ENCODE results near the gene APOC4. TPM values are rescaled to one million over a fixed set of nuclear protein-coding genes. Genes with fewer than 3 reads are reported as not detected.
A peak's percentile ranks its signal among the peaks of the same experiment; 100 is the strongest.
"Not testable (repeated sequence)": the region's sequence is repeated elsewhere in the genome, so short reads cannot be mapped to it uniquely, and the experiment has no call there.

APOC4 gene
- total and polyA plus RNA-seq, 4 donors: 1.0 to 420 (median 275) TPM

- H3K27ac ChIP-seq (ENCODE audit: low read depth in 1 of 2, low read length in 2 of 2): peak within 1 kb of the TSS; percentile 90 to 93
Observed at GRCh38 chr19:44914433-44915206, 27.4 kb upstream of the APOC4 start, which contains the start of gene APOC1. TSS of gene APOC1 (plus strand) at chr19:44914608. CDS start at chr19:44914892, 284 bp downstream.

GRCh38 chr19:44924243-44924725 is 17.8 kb upstream of the APOC4 start:
- Histone ChIP-seq H3K9ac (ENCODE audit: low read depth in 1 of 2, low read length in 2 of 2) (peak overlapping the region in 1 of 2 donors; percentile 38), H3K27ac (ENCODE audit: low read depth in 1 of 2, low read length in 2 of 2) (peak overlapping the region; percentile 94 to 95)
- TF ChIP-seq GABPA (IDR thresholded peaks at IDR 0.05 in 1 of 2, conservative IDR thresholded peaks at IDR 0.05 in 1 of 2) (no peak), FOXA1 (IDR thresholded peaks at IDR 0.05) (peak; percentile 86), RXRA (IDR thresholded peaks at IDR 0.05) (peak; percentile 99), EGR1 (IDR thresholded peaks at IDR 0.05; ENCODE audit: low read depth in 2 of 2) (peak; percentile 58 to 73), TAF1 (conservative IDR thresholded peaks at IDR 0.05) (peak; percentile 67), JUND (IDR thresholded peaks at IDR 0.05) (peak; percentile 74 to 89), ZBTB33 (IDR thresholded peaks at IDR 0.05) (peak; percentile 90), MAX (IDR thresholded peaks at IDR 0.05) (peak; percentile 94), NR2F2 (IDR thresholded peaks at IDR 0.05) (peak; percentile 95), ATF3 (IDR thresholded peaks at IDR 0.05) (peak; percentile 66), YY1 (IDR thresholded peaks at IDR 0.05) (peak; percentile 71), CTCF (IDR thresholded peaks at IDR 0.05; ENCODE audit: low read depth, low read length, missing input control) (no peak), SP1 (IDR thresholded peaks at IDR 0.05) (peak; percentile 99)

More at GRCh38 chr19:44914433-44915206, 27.4 kb upstream of the APOC4 start, which contains the start of gene APOC1:
- DNase-seq (ENCODE audit: low spot score): peak; percentile 85
- TF ChIP-seq EGR1 (IDR thresholded peaks at IDR 0.05; ENCODE audit: low read depth in 2 of 2): peak; percentile 79 to 93
- TF ChIP-seq SP1 (IDR thresholded peaks at IDR 0.05): peak; percentile 52
- TF ChIP-seq REST (IDR thresholded peaks at IDR 0.05): peak; percentile 79
- TF ChIP-seq HNF4A (conservative IDR thresholded peaks at IDR 0.05): peak in 1 of 2 donors; percentile 40
- peak; percentile 66 for TF ChIP-seq TAF1 (conservative IDR thresholded peaks at IDR 0.05)
- peak in 1 of 2 donors; percentile 36 for TF ChIP-seq RAD21 (IDR thresholded peaks at IDR 0.05)
- TF ChIP-seq RXRA (IDR thresholded peaks at IDR 0.05): peak; percentile 75 to 76
- H3K27me3 ChIP-seq (ENCODE audit: control insufficient read depth in 4 of 4, insufficient read depth in 4 of 4, low read length in 3 of 4); H3K36me3 ChIP-seq (ENCODE audit: control insufficient read depth in 4 of 4, insufficient read depth in 3 of 4, low read depth in 1 of 4, low read length in 3 of 4); H3K9me3 ChIP-seq (ENCODE audit: control insufficient read depth in 4 of 4, low read length in 3 of 4): not testable (repeated sequence)
- H3K4me3 ChIP-seq (ENCODE audit: low read depth in 1 of 3, low read length in 3 of 3): peak within 1 kb of the TSS; percentile 54 to 80 (median 71)
- peak within 1 kb of the TSS; percentile 62 to 91 for H3K9ac ChIP-seq (ENCODE audit: low read depth in 1 of 2, low read length in 2 of 2)
- peaks cover 5 to 50% (median 32%) of the 10 kb centered on the region in 4 donors for H3K4me1 ChIP-seq (ENCODE audit: control insufficient read depth in 4 of 4, insufficient read depth in 4 of 4, low read length in 3 of 4)
- 4% methylated on average over 28 of the region's 28 CpGs for WGBS

More at GRCh38 chr19:44924243-44924725, 17.8 kb upstream of the APOC4 start:
- Histone ChIP-seq H3K4me3 (ENCODE audit: low read depth in 1 of 3, low read length in 3 of 3) (no peak overlapping the region), H3K4me1 (ENCODE audit: control insufficient read depth in 4 of 4, insufficient read depth in 4 of 4, low read length in 3 of 4) (peaks cover 22 to 53% (median 39%) of the 10 kb centered on the region in 4 donors), H3K9me3 (ENCODE audit: control insufficient read depth in 4 of 4, low read length in 3 of 4) (no peaks in the 10 kb centered on the region), H3K27me3 (ENCODE audit: control insufficient read depth in 4 of 4, insufficient read depth in 4 of 4, low read length in 3 of 4) (no peaks in the 10 kb centered on the region), H3K36me3 (ENCODE audit: control insufficient read depth in 4 of 4, insufficient read depth in 3 of 4, low read depth in 1 of 4, low read length in 3 of 4) (peaks cover 0 to 1% (median 0%) of the 10 kb centered on the region in 4 donors)
- WGBS: 28% methylated on average over 8 of the region's 8 CpGs
- DNase-seq (ENCODE audit: low spot score): peak; percentile 62

Data from liver (tissue), 9 donors.